HG02938 (cell line): ENCODE data around the gene HAUS1.
"Not testable (repeated sequence)": the region's sequence is repeated elsewhere in the genome, so short reads cannot be mapped to it uniquely, and the experiment has no call there.

ENCODE experiments used
- ATAC-seq: cut with Tn5 transposase; IDR thresholded peaks from one replicate; pipeline ENCODE4 v1.9.1; 2021; ENCODE audit warnings: mild to moderate bottlenecking, moderate library complexity; ENCODE audit not compliant: unreplicated experiment

The HAUS1 gene

DNA sequence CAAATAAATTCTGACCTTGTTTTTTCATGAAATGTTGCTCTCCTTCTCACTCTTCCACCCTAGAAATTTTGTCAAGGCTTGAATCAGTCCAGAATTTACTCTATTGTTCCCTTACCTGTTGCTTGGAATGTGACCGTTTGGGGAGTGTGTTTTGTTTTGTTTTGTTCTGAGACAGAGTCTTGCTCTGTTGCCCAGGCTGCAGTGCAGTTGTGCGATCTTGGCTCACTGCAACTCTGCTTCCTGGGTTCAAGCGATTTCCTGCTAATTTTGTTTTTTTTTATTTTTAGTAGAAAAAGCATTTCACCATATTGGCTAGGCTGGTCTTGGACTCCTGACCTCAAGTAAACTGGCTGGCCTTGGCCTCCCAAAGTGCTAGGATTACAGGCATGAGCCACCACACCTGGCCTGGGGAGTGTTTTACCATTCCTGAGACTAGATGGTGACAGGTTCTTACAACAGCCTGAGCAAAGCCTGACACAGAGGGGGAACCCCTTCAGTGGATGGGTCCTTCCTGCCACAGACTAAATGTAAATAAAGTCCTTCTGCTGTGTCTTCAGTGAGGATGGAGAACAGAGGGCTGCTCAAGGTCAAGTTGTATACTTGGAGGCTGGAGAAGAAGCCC is 52.0 kb downstream of the HAUS1 start:
- no peak for ATAC-seq

DNA sequence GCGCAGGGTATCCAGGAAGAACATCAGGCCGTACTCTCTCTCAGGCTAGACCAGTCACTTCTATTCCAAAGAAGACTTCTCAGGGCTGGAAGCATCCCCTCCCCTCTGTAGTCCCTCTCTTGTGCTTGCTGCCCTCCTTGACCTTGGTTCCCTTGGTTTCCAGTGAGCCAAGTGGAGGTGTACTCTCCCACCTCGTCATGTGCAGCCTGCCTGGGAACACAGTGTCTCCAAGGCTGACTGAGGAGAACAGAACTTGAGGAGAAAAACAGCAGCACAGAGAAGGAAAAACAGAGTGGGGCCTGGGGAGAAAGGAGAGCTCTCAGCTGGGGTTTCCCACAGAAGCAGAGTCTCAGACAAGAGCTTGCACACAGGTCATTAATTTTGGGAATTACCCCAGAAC is 52.7 kb downstream of the HAUS1 start:
- no peak for ATAC-seq

DNA sequence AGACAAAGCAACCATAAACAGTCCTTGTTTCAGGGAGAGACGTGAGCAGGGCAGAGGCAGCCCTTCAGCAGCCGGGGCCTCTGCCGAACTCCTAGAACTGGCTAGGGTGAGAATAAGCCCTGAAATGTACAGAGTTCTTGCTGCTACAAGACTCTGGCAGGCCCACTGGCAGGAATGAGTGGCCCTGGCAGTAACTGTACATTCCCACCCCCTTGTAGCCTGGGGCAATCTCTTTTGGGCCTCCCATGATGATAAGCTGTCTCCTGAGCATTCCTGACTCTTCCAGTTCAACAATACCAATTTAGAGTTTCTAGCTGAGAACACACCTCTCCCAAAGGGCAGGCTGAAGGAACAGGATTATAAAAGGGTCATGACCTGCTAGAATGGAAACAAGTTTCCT is 54.3 kb downstream of the HAUS1 start:
- ATAC-seq: no peak

DNA sequence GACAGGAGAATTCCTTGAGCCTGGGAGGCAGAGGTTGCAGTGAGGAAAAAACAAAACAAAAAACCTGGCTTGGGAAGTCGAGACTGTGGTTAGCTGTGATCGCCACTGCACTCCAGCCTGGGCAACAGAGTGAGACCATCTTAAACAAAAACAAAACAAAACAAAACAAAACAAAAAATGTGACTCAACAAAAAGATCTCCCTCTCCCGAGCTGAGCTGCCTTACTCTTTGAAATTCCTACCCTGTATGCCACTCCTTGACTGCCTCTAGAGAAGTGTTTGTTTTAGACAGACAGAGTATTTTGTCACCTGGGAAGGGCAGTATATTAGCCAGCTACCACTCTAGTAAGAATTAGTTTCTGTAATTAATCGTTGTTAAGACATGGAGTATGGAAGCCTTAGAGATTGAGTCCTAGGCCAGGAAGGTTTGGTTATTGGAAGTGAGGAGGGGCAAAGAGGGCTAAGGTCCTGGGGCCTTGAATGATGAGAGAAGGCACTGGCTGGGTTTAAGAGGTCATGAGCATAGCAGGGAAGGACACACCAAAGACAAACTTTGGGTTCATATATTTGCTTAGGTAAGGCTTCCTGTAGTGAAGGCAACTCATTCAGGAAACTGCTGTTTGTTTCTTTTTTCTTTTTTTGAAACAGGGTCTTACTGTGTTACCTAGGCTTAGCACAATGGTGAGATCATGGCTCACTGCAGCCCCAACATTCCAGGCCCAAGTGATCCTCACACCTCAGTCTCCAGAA is 56.0 kb downstream of the HAUS1 start:
- ATAC-seq: no peak

DNA sequence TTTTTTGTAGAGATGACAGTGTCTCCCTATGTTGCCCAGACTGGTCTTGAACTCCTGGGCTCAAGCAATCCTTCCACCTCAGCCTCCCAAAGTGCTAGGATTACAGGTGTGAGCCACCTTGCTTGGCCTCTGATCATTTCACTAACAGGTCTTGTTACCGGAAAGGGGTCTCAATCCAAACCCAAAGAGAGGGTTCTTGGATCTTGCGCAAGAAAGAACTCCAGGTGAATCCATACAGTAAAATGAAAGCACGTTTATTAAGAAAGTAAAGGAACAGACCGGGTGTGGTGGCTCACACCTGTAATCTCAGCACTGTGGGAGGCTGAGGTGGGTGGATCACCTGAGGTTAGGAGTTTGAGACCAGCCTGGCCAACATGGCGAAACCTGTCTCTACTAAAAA is 56.7 kb downstream of the HAUS1 start:
- not testable (repeated sequence) for ATAC-seq

DNA sequence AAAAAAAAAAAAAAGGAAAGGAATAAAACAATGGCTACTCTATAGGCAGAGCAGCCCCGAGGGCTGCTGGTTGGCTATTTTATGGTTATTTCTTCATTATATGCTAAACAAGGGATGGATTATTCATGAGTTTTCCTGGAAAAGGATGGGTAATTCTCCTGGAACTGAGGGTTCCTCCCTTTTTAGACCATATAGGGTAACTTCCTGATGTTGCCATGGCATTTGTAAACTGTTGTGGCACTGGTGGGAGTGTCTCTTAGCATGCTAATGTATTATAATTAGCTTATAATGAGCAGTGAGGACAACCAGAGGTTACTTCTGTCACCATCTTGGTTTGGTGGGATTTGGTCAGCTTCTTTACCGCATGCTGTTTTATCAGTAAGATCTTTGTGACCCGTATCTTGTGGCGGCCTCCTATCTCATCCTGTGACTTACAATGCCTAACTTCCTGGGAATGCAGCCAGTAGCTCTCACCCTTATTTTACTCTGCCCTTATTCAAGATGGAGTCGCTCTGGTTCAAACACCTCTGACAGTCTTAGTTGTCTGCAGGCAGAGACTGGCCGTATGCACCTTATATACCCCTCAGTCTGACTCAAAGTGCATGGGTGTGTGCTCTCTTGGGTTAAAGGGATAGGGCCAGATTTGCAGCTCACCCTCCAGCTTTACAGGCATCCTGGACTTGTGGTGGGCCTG is 57.7 kb downstream of the HAUS1 start:
- no peak for ATAC-seq

DNA sequence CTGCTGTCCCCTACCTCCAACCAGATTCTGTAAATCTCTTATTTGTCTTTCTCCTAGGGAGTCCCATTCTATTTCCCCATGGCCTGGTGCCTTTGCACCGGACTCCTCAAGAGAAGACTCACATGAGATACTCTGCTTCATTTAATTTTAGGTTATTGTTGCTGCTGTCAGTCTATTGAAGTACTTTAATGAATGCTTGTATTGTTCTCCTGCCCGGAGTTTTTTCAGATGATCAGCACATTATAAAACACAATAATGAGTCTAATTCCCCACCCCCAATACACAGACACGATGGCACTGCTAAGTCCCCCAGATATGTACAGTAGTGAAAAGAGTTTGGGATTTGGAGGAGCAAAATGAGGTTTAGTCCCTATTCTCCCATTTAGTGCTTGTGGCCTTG is 58.9 kb downstream of the HAUS1 start:
- ATAC-seq: no peak

DNA sequence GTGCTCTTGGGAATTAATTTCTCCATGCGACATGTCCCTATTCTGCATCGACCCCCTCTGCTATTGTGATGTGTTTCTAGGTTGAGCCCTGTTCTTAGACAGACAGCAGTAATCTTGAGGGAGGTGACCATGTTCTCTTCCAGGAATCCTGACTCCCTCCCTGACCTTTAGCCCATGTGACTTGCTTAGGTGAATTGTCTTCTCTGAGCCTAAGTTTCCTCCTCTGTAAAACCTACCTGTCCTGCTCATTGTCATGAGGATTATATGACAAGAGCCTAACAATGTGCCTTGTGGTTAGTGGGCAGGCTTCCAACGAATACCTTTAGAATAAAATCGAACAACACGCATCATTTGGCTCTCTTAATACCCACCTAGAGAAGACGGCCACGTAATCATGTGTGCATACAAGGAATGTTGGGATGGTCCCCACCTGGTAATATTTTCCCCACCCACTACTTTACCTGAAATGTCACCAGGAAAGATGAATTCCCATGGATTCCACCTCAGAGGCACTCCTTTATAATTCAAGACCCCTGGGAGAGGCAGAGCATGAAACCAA is 59.8 kb downstream of the HAUS1 start:
- ATAC-seq: no peak

DNA sequence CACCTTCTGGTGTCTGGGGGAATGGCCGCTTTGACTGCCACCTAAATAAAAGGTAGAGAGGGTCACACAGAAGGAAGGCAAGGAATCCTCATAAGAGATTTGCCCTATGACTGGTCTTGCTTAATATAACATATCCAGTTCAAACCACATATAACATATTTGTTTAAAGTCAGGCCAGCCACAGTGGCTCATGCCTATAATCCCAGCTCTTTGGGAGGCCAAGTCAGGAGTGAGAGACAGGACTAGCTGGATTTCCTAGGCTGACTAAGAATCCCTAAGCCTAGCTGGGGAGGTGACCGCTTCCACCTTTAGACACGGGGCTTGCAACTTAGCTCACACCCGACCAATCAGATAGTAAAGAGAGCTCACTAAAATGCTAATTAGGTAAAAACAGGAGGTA is 60.3 kb downstream of the HAUS1 start:
- not testable (repeated sequence) for ATAC-seq

DNA sequence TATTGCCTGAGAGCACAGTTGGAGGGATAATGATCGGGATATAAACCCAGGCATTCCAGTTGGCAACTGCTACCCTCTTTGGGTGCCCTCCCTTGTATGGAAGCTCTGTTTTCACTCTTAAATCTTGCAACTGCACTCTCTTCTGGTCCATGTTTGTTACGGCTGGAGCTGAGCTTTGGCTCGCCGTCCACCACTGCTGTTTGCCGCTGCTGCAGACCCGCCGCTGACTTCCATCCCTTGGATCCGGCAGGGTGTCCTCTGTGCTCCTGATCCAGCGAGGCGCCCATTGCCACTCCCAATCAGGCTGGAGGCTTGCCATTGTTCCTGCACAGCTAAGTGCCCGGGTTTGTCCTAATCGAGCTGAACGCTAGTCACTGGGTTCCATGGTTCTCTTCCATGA is 60.7 kb downstream of the HAUS1 start:
- no peak for ATAC-seq

DNA sequence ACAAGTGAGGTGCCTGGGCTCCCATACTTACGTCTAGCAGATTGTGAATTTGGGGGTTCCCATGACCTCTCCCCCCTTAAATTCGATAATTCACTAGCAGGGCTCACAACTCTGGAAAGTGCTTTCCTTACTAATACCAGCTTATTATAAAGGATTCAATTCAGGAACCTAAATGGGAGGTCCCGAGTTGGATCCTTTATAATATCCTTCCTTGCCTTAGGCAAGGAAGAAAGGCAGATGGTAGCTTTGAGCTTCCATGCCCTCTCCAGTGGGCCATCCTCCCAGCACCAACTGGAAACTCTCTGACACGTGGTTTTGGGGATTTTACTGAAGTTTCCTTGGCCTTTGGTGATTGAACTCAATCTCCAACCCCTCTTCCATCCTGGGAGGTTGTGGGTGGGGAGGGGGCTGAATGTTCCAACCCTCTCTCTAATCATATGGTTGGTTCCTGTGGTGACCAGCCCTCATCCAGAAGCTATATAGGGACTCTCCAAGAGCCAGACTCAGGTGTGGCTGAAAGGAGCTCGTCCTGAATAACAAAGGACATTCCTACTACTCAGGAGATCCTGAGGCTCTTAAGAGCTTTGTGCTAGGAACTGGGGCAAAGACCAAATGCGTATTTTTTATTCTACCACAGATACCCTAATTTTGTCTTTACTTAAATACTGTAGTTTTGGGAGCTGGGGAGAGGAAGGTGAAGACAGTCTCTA is 62.2 kb downstream of the HAUS1 start:
- no peak for ATAC-seq

DNA sequence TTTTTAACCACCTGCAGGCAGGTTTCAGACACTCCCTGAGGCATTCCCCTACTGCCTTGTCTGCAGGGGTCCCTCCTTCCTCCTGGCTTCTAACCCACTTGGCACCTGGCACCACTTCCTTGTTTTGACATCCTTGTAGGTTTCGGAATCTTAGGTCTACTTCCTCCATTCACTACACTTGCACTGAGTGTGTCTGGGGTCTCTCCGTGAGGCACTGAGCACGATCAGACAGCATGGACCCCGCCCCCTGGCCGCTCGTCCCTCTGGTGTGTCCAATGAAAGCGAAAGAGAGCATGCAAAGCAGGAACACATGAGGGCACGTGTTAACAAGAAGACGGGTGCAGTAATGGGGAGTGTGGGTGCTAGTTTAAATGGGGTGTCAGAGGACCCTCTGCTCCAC is 63.8 kb downstream of the HAUS1 start:
- ATAC-seq: peak; percentile 89

DNA sequence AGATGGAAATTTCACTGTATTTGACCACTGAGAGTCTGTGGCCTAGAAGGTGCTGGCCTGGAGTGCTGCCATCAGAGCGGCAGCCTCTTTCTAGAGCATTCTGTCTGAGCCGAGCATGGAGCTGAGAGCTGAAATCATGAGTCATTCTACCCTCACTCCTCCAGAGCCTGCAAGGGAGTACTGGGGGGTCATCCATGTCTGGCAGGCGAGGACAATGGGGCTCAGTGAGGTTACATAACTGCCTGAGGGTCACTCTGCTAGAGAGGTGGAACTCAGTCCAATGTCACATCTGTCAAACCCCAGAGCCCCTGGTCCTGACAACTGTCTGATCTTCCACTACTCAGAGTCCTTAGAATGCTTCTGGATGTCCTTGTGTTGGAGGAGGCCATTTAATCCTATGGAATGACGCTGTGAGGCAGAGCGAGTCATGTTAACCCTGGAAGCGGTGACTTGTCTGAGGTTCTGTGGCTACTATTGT is 65.3 kb downstream of the HAUS1 start:
- ATAC-seq: no peak

DNA sequence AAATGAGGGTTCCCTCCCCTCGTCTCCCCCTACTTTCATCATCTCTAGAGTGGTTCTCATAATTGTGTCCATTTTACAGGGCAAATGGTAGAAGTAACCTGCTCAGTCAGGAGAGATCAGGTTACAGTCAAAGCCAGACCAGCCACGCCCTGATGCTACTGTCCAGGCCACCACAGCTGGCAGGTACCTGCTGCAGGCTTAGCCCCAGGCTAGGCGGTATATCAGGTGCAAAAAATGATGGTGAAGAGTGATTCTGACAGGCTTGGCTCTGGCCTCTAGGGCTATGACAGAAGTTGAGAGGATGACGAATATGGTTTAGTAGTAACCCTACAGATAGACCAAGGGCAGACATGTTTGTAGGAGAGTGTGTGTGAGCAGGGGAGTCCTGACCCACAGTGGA is 67.1 kb downstream of the HAUS1 start:
- no peak for ATAC-seq

DNA sequence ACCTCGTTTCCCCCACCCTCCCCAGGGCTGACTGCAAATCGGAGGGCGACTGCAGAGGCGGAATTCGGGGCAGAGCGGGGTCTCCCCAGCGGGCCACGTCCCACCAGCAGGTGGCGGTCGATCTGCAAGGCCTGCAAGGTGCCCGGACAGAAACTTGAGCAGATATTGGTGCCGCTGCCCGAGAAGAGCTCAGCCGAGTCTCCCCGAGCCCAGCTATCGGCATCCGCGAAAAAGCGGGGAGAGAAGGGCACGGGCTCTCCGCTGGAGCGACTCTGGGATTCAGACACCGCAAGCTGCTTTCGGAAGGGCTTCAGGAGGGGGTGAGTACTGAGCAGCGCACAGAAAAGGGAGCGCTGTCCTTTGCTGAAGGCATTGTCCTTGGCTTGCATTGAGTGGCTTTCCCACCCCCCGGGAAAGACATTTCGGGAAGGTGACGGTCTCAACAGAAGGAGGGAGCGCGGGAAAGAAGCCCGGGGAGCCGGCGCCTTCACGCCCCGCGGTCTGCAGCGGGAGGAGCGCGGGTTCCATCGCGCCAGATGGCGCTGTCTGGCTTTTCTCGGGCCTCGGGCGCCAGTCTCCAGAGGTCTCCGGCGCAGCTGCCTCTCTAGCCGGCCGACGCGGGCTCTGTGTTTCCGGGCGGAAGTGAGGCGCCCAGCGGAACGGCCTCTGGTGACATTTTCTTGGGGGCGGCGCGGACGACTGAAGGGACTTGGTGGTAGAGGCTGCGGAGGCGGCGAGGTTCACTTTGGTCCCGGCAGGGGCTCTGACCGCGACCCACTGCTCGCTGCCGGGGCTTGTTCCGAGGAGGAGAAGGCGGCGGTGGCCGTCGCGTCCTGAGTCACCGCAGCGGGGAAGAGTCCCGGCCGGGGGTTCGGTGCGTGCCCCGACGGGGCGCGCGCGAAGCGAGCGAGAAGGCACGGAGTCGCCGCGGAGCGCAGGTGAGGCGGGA is 69.5 kb downstream of the HAUS1 start:
- peak; percentile 76 for ATAC-seq

DNA sequence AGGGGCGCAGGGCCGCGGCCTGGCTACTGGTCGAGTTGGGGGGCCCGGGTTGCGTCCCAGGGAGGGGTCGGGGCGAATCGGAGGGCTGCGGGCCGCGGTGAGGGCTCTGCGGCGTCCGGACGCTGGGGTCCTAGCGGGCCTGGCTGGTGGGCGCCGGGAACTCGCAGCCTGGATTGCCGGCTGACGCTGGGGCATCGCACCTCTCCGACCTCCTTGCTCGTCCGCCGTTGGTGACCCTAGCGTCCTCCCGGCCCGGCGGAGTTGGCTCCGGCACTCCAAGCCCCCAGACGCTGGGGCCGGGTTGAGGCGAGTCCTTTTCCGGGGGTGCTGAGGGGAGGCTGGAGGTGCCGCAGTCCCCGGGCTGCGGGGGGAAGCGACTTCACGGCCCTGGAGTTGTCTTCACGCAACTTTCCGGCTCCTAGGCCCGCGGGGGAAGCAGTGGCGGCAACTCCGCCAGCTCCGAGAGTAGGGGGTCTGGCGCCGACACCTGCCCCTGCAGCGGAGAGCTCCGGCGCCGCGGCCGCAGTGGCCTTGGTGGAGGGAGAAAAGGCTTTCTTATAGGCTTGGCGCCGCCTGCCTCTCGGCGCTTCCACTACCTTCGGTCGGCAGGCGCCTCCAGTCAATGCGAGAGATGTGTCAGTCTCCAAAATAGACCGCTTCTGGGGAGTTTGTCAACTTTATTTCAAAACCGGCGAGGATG is 70.3 kb downstream of the HAUS1 start:
- ATAC-seq: peak; percentile 26

DNA sequence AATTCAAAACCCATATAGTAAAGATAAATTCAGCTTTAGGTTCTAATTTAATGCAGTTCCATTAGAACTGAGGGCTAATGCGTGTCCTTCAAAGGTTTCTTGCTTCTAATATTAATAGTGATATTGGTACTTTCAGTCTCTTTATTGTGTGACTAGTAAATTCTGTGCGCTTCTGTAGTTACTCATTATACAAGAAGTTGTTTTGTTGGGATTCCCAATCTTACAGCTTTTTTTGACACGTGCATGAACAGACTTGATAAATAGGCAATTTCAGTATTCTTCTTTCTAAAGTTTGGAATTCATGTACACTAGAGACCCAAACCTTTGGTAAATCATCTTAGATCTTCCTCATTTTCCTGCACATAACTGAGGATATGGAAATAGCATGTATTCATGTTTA is 71.8 kb downstream of the HAUS1 start:
- ATAC-seq: no peak
